Neural progenitor cell (in vitro differentiated cells): ENCODE results near the gene CLEC2A. TPM values are rescaled to one million over a fixed set of nuclear protein-coding genes. Genes with fewer than 3 reads are reported as not detected.

Source experiments
- DNase-seq: peaks from one replicate; pipeline ENCODE4 v3.0.0-alpha.2; 2016; ENCODE audit warnings: low spot score
- H2AFZ ChIP-seq: fragments of 200-600 bp; sonication (generic); replicated peaks from 2 replicates; pipeline ENCODE4 v1.6.1; 2016; ENCODE audit warnings: antibody characterized with exemption
- H3F3A ChIP-seq: fragments of 200-600 bp; sonication (generic); 2 replicates; pipeline ENCODE4 v1.6.1; 2016; ENCODE audit warnings: antibody characterized with exemption, low read depth
- H3K27ac ChIP-seq: fragments of 200-600 bp; sonication (generic); 2 replicates; pipeline ENCODE4 v1.5.1; 2016; ENCODE audit warnings: mild to moderate bottlenecking
- H3K27me3 ChIP-seq: fragments of 200-600 bp; sonication (generic); 2 replicates; pipeline ENCODE4 v1.6.1; 2016; ENCODE audit warnings: mild to moderate bottlenecking, moderate library complexity
- H3K36me3 ChIP-seq: fragments of 200-600 bp; sonication (generic); 2 replicates; pipeline ENCODE4 v1.5.1; 2016
- H3K4me1 ChIP-seq: fragments of 200-600 bp; sonication (generic); 2 replicates; pipeline ENCODE4 v1.6.1; 2016; ENCODE audit warnings: mixed run types
- H3K4me2 ChIP-seq: fragments of 200-600 bp; sonication (generic); 2 replicates; pipeline ENCODE4 v1.6.1; 2016
- H3K4me3 ChIP-seq: fragments of 200-600 bp; sonication (generic); 2 replicates; pipeline ENCODE4 v1.5.1; 2016
- H3K79me2 ChIP-seq: fragments of 200-600 bp; sonication (generic); 2 replicates; pipeline ENCODE4 v1.6.1; 2016; ENCODE audit warnings: low read depth
- H3K9ac ChIP-seq: fragments of 200-600 bp; sonication (generic); 2 replicates; pipeline ENCODE4 v1.6.1; 2016
- H3K9me3 ChIP-seq: fragments of 200-600 bp; sonication (generic); 2 replicates; pipeline ENCODE4 v1.5.1; 2016; ENCODE audit warnings: low read depth
- H4K20me1 ChIP-seq: fragments of 200-600 bp; sonication (generic); 2 replicates; pipeline ENCODE4 v1.6.1; 2016; ENCODE audit warnings: low read depth
- H3K27ac Mint-ChIP-seq: 3 replicates; pipeline ENCODE4 v1.8.0; 2021; ENCODE audit warnings: mixed read lengths
- H3K27me3 Mint-ChIP-seq: 2 replicates; pipeline ENCODE4 v1.8.0; 2022; ENCODE audit warnings: low read depth, mild to moderate bottlenecking, inconsistent platforms, moderate library complexity, mixed read lengths; ENCODE audit not compliant: insufficient read depth
- H3K36me3 Mint-ChIP-seq: 3 replicates; pipeline ENCODE4 v1.8.0; 2021; ENCODE audit warnings: mixed read lengths
- H3K4me1 Mint-ChIP-seq: 3 replicates; pipeline ENCODE4 v1.8.0; 2021; ENCODE audit warnings: mixed read lengths
- H3K4me3 Mint-ChIP-seq: 3 replicates; pipeline ENCODE4 v1.8.0; 2021; ENCODE audit warnings: mild to moderate bottlenecking, moderate library complexity, mixed read lengths
- H3K9me3 Mint-ChIP-seq: 3 replicates; pipeline ENCODE4 v1.8.0; 2020; ENCODE audit warnings: mixed read lengths
- EZH2 ChIP-seq: fragments of 200-600 bp; sonication (generic); IDR thresholded peaks from 2 replicates; pipeline ENCODE4 v1.6.1; 2017; ENCODE audit warnings: antibody characterized with exemption, mild to moderate bottlenecking, moderate library complexity
- EZH2phosphoT487 ChIP-seq: fragments of 200-600 bp; sonication (generic); IDR thresholded peaks from 2 replicates; pipeline ENCODE4 v1.6.1; 2017; ENCODE audit warnings: antibody characterized with exemption
- total RNA-seq: library from RNA; depleted of rRNA; stranded (reverse); fragments of >200 nt; gene quantifications from 2 replicates; pipeline ENCODE4 v1.2.3, GENCODE V29; 2015; ENCODE audit warnings: low replicate concordance
- TF ChIP-seq, protein P1 (sequence below): fragments of 200-600 bp; sonication (generic); IDR thresholded peaks from 2 replicates; pipeline ENCODE4 v1.5.1; 2017; ENCODE audit warnings: antibody characterized with exemption, mild to moderate bottlenecking

CLEC2A gene
- total RNA-seq, 1 donor from 2014 or later = not detected

- TF ChIP-seq EZH2 = no peak
- no peak for TF ChIP-seq EZH2phosphoT487
- TF ChIP-seq, protein P1, sequence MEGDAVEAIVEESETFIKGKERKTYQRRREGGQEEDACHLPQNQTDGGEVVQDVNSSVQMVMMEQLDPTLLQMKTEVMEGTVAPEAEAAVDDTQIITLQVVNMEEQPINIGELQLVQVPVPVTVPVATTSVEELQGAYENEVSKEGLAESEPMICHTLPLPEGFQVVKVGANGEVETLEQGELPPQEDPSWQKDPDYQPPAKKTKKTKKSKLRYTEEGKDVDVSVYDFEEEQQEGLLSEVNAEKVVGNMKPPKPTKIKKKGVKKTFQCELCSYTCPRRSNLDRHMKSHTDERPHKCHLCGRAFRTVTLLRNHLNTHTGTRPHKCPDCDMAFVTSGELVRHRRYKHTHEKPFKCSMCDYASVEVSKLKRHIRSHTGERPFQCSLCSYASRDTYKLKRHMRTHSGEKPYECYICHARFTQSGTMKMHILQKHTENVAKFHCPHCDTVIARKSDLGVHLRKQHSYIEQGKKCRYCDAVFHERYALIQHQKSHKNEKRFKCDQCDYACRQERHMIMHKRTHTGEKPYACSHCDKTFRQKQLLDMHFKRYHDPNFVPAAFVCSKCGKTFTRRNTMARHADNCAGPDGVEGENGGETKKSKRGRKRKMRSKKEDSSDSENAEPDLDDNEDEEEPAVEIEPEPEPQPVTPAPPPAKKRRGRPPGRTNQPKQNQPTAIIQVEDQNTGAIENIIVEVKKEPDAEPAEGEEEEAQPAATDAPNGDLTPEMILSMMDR = no peak
- H3K4me1 ChIP-seq = no peaks in the 10 kb centered on the region
- Mint-ChIP-seq H3K9me3 (peaks cover 3% of the 10 kb centered on the region), H3K27ac (no peak overlapping the region), H3K4me1 (no peaks in the 10 kb centered on the region), H3K27me3 (peaks cover 2% of the 10 kb centered on the region), H3K4me3 (no peak overlapping the region), H3K36me3 (no peaks in the 10 kb centered on the region)
- peaks cover 7% of the 10 kb centered on the region for H3K9me3 ChIP-seq
- no peak overlapping the region for H3K27ac ChIP-seq
- no peaks in the 10 kb centered on the region for H3K27me3 ChIP-seq
- H4K20me1 ChIP-seq = no peaks in the 10 kb centered on the region
- H3F3A ChIP-seq = no peaks in the 10 kb centered on the region
- H3K4me3 ChIP-seq = no peak overlapping the region
- H3K9ac ChIP-seq = no peak overlapping the region
- H3K36me3 ChIP-seq = no peaks in the 10 kb centered on the region
- H3K4me2 ChIP-seq = no peak overlapping the region
- no peaks in the 10 kb centered on the region for H3K79me2 ChIP-seq
- DNase-seq = no peak
- H2AFZ ChIP-seq = no peak overlapping the region
Observed at GRCh38 chr12:9920451-9920850, 11.7 kb downstream of the CLEC2A start.

DNA sequence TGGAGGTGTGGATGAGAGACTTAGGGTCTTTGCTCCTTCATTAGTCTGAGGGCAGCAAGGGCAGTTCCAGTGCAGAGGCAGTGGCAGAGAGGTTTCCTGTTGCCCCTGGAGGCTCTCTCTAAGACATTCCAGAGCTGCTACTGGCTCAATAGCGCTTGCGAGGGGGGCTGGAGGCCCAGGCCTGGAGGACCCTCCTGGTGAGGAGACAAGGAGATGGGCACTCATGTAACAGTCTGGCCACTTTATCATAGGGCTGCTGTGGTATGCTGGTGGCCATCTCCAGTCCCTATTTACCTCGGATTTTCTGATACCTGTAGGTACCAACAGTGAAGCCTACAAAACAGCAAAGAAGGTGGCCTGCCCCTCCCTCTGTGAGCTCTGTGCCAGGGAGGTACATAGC, 12.7 kb downstream of the CLEC2A start:
- Histone ChIP-seq H2AFZ (no peak overlapping the region), H3K36me3 (no peaks in the 10 kb centered on the region), H3K27ac (no peak overlapping the region), H3K9me3 (peaks cover 7% of the 10 kb centered on the region), H4K20me1 (no peaks in the 10 kb centered on the region), H3K4me2 (no peak overlapping the region), H3K4me3 (no peak overlapping the region), H3K9ac (no peak overlapping the region), H3F3A (no peaks in the 10 kb centered on the region), H3K79me2 (no peaks in the 10 kb centered on the region), H3K4me1 (no peaks in the 10 kb centered on the region), H3K27me3 (no peaks in the 10 kb centered on the region)
- H3K27ac Mint-ChIP-seq = no peak overlapping the region
- no peaks in the 10 kb centered on the region for H3K4me1 Mint-ChIP-seq
- H3K4me3 Mint-ChIP-seq = no peak overlapping the region
- H3K27me3 Mint-ChIP-seq = peaks cover 2% of the 10 kb centered on the region
- TF ChIP-seq EZH2 (no peak), EZH2phosphoT487 (no peak)
- TF ChIP-seq, protein P1 = no peak
- H3K36me3 Mint-ChIP-seq = no peaks in the 10 kb centered on the region
- no peak for DNase-seq
- H3K9me3 Mint-ChIP-seq = peaks cover 3% of the 10 kb centered on the region

- H4K20me1 ChIP-seq = peaks cover 28% of the 10 kb centered on the region
- H3K27ac ChIP-seq = peak overlapping the region; percentile 99
- TF ChIP-seq, protein P1 = no peak
- TF ChIP-seq EZH2 (no peak), EZH2phosphoT487 (no peak)
- no peak overlapping the region for H3K27ac Mint-ChIP-seq
- H3K4me3 ChIP-seq = no peak overlapping the region
- no peaks in the 10 kb centered on the region for H3K9me3 ChIP-seq
- H3K9ac ChIP-seq = peak overlapping the region; percentile 29
- H3K79me2 ChIP-seq = peaks cover 41% of the 10 kb centered on the region
- H3K27me3 ChIP-seq = no peaks in the 10 kb centered on the region
- H3K27me3 Mint-ChIP-seq = peaks cover 6% of the 10 kb centered on the region
- no peaks in the 10 kb centered on the region for H3K36me3 ChIP-seq
- peak overlapping the region; percentile 19 for H3K4me2 ChIP-seq
- H3F3A ChIP-seq = peaks cover 38% of the 10 kb centered on the region
- H3K4me1 ChIP-seq = peaks cover 9% of the 10 kb centered on the region
- no peak overlapping the region for H3K4me3 Mint-ChIP-seq
- no peaks in the 10 kb centered on the region for H3K4me1 Mint-ChIP-seq
- peaks cover 23% of the 10 kb centered on the region for H3K9me3 Mint-ChIP-seq
- DNase-seq = no peak
- peaks cover 2% of the 10 kb centered on the region for H3K36me3 Mint-ChIP-seq
- peak overlapping the region; percentile 59 for H2AFZ ChIP-seq
Observed at GRCh38 chr12:9911708-9912107, 20.5 kb downstream of the CLEC2A start.
